Measurements from ENCODE around the gene SLC6A4.
"Not testable (repeated sequence)": the region's sequence is repeated elsewhere in the genome, so short reads cannot be mapped to it uniquely, and the experiment has no call there.

The SLC6A4 gene

DNA sequence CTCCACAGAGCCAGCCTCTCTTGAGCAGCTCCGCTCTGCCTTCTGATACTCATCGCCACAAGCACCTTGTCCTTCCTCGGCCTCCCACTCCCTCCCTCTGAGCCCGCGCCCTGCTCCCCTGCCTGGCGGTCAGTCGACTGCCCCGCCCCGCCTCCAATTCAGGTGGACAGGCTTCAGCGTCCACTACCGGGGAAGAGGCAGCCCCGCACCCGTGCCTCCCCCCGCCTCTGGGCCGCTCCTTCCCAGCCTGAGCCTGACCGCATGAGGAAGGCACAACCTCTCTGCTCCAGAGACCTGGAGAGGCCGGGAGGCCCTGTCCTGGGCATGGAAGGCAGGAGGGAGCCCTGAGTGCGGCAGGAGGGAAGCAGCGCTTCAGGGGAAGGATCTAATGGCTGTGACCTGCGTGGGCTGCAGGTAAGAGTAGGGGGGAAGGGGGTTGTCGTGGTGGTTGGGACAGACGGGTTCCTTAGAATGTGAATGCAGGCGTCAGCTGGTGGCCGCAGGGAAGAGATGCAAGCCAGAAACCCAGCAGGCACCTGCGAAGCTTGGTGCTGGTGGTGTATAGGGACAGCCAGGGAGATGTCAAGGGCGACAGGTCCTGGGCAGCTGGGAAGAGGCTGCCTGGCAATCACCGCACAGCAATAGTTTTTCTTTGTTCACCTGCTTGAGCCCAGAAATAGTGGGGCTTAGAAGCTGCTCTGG is 3.0 kb upstream of the SLC6A4 start:
- DNase-seq = no peak

GRCh38 chr17:30238003-30238344 is 2.5 kb upstream of the SLC6A4 start:
- no peak for DNase-seq

DNA sequence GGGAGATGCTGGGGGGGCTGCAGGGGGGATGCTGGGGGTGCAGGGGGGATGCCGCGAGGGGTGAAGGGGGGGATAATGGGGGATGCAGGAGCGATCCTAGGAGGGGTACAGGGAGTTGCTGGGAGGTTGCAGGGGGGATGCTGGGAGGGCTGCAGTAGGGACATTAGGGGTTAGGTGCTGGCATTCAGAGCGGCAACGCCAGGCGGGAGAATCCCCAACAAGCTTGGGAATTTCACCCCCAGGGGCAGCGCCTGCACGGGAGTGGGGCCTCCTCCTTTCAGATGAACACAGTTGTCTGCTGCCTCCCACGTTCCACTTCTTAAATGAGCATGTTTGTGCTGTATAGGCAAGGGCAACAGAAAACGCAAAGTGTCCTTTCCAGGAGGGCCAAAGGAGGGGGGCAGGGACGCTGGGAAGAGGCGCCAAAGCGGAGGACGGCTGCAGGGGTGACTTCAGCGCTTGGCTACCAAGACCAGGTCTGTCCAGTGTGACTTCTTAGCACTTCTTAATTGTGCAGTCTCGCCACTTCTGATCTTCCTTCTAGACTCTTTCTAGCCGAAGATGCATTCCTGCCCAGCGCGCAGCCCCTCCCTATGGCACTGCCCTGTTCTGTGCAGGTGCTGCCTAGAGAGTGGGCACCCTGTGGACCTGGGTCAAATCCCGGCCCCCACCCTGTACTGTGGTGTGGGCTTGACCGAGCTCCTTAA is 2.0 kb upstream of the SLC6A4 start:
- no peak for DNase-seq

GRCh38 chr17:30236766-30237165 is 1.3 kb upstream of the SLC6A4 start:
- DNase-seq = no peak

- DNase-seq = no peak
These were observed 764 bp upstream of the SLC6A4 start for GRCh38 chr17:30236297-30236624.

GRCh38 chr17:30234964-30235363 is 533 bp downstream of the SLC6A4 start:
- peak; percentile 61 for DNase-seq

DNA sequence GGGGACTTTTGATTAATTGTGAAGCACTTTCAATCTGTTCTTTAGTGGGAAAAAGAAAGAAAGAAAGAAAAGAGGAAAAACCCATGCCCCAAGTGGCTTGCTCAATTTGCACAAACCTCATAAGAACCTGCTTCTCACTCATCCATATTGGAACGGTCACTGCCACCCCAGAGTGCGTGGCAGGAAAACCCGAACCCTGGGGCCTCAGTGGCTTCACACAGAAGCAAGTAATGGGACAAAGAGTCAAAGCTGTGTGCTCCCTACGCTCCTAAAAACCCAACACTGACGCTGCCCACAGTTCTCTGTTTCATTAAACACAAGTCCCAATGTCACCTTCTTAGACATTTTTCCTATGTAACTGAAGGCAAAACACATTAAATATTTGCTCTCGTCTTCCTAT is 1.2 kb downstream of the SLC6A4 start:
- DNase-seq = no peak

GRCh38 chr17:30232824-30233427 is 2.6 kb downstream of the SLC6A4 start:
- no peak for DNase-seq

GRCh38 chr17:30232015-30232823 is 3.3 kb downstream of the SLC6A4 start:
- DNase-seq = no peak

GRCh38 chr17:30230596-30231125 is 4.8 kb downstream of the SLC6A4 start:
- DNase-seq = no peak

DNA sequence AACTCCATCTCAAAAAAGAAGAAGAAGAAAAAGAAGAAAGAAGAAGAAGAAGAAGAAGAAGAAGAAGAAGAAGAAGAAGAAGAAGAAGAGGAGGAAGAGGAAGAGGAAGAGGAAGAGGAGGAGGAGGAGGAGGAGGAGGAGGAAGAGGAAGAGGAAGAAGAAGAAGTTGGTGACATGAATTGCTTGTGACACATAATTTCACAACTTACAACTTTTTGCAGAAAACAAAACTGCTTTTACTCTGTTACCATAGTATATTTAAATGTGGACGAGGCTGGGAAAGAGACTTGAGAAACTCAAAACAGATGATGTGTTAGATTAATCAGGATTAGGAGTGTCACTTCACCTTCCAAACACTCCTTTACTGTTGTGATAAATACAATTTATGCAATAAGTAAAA is 5.5 kb downstream of the SLC6A4 start:
- not testable (repeated sequence) for DNase-seq

DNA sequence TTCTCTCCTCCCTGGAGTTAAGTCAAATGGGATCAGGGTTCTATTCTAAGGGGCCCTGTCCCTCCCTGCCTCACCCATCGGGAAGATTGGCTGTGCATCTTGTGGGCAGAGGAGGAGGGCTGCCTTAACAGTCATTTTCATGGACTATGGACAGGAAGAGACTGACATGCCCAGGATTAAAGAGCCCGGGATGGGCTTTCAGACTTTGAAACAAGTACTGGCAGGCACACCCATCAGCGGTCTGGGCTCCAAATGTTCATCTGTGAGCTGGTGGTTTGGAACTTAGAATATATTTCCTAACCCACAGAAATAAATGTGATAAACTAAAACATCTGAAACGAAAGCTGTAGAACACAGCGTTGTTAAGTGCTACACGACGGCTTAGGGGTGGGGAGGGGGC is 6.5 kb downstream of the SLC6A4 start:
- DNase-seq = no peak

- DNase-seq = no peak
These were observed 7.5 kb downstream of the SLC6A4 start for GRCh38 chr17:30228011-30228410.

GRCh38 chr17:30226878-30227277 is 8.6 kb downstream of the SLC6A4 start:
- no peak for DNase-seq

DNA sequence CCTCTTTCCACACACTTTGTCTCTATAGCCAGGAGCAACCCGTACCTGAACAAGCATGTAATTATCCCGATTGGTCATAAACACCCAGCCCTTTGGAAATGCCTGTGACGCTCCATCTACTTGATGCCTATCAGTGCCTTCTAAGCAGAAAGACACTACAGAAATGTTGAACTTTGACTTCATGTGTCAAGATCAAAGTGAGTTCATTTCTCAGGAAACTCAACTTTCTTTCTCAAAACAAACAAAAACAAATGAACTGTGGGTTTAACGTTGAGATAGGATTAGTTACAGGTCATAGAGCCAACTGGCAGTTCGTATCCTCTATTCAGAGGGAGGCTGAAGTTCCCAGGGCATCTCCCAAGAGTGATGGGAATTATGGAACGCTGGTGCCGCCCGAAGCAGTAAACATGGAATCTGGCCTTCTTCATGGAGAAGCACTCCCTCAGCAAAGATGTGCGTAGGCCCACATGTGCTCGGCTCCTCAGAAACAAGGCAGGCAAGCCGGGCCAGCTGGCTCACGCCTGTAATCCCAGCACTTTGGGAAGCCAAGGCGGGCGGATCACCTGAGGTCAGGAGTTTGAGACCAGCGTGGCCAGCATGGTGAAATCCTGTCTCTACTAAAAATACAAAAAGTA is 9.5 kb downstream of the SLC6A4 start:
- no peak for DNase-seq

- no peak for DNase-seq
These were observed 10.4 kb downstream of the SLC6A4 start for GRCh38 chr17:30225112-30225511.

DNA sequence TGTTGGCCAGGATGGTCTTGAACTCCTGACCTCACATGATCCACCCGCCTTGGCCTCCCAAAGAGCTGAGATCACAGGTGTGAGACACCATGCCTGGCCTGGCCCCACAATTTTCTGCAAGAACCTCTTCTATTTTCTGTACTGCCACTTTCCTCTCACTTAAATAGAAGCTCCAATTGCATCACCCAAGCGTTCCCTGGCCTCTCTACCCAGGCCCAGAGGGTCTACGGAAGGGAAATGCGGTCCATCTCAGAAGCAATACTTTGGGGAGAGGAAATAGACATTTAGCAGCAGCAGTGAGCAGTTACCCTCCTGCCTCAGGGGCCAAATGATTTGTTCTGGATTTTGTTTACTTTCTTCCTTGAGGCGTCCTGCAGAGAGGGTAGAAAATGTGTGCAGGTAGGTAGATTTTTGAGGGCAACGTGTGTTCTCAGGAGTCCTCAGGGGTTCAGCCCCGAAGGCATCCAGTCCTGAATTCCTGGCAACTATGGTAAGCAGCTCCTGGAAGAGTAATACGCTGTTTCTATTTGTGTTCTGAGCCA is 11.0 kb downstream of the SLC6A4 start:
- DNase-seq = no peak

DNA sequence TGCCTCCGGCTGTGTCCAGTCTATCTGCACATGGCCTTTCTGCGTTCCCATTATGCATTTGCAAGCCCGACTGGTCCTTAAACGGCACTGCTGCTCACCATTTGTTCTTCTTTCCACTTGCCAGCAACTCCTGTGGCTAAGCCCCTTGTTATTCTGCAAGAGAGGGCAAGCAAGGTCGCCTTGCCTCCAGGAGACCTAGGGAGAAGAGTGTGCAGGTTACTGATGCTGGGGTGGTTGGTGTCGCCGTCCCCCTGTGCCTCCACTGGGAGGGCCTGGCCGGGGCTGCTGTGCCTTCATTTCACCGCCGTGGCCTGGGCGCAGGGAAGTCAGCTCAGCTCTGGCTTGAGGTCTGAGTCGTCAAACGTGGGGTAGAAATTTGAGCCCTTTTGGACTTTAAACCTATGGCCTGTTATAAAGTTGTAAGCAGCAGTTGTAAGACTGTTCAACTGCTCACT is 12.7 kb downstream of the SLC6A4 start:
- no peak for DNase-seq

DNA sequence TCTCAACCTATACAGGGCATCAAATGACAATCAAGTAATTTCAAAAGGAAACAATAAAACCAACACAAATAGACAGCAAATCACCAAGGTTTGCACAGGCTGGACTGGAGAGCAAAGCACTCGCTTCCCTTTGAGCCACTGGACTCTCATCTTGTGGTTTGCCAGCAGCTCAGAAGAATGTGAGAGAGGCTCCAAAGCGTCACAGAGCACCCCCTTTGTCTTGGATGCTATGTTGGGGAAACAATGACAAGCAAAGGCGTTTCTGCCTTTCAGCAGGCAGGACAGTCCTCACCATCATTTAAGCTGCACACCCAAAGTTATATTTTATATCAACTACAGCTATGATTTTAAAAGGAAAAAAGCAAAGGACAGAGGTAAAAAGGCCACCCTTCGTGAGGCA is 13.2 kb downstream of the SLC6A4 start:
- no peak for DNase-seq

- DNase-seq = no peak
These were observed 14.2 kb downstream of the SLC6A4 start for GRCh38 chr17:30221346-30221745.

DNA sequence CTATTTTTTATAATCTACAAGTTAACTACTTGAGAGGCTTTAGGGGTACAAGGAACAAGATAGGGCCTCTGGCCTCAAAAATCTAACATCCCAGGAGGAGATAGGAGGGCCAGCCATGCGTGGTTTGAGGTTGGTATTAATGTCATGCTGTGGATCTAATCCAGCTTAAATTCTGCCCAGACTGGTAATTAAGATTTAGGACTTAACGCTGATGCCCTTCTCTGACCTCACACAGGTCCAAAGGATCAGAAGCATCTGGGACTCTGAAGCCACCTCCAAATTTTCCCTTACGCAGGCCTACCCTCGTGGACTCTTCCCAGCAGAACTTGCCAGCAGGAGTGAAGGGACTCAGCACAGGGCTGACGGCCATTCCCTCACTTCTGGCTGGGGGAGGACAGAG is 15.1 kb downstream of the SLC6A4 start:
- DNase-seq = no peak

GRCh38 chr17:30219833-30220232 is 15.7 kb downstream of the SLC6A4 start:
- DNase-seq = no peak

DNA sequence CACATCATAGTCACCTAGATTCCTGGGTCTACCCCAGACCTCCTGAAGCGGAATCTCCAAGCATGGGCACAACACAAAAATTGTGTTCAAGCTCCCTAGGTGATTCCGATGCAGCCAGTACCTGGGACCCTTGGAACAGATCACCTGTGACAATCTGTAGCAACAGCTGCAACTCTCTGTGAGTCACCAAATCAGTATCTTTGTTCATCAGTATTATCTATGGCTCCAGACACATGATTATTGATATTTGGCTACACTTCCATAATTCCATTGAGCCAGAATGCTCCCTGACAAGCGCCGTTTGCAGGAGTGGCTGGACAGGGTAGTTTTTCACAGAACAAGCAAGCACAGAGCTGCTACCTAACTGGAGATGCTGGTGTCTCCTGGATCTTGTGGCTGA is 16.2 kb downstream of the SLC6A4 start:
- DNase-seq = no peak

Measured in DMS79 (cell line).